Esophagus squamous epithelium (tissue), 4 donors: ENCODE results near the gene ATP5F1A.

Experiments used
- POLR2A ChIP-seq, 4 donors: fragments of 450-650 bp; IDR thresholded peaks; one replicate each; pipeline ENCODE4 v1.6.1; 2017; ENCODE audit warnings: antibody characterized with exemption in 4 of 4, mild to moderate bottlenecking in 4 of 4, moderate library complexity in 3 of 4
- TF ChIP-seq, protein P1 (sequence below), 6 experiments: fragments of 450-650 bp in 4 of 6; fragments of 200-600 bp in 2 of 6; sonication (generic) in 2 of 6; IDR thresholded peaks; one replicate each; pipeline ENCODE4 v1.5.1; 2016 to 2019; ENCODE audit warnings: antibody characterized with exemption in 6 of 6, mild to moderate bottlenecking in 4 of 6, moderate library complexity in 4 of 6

DNA sequence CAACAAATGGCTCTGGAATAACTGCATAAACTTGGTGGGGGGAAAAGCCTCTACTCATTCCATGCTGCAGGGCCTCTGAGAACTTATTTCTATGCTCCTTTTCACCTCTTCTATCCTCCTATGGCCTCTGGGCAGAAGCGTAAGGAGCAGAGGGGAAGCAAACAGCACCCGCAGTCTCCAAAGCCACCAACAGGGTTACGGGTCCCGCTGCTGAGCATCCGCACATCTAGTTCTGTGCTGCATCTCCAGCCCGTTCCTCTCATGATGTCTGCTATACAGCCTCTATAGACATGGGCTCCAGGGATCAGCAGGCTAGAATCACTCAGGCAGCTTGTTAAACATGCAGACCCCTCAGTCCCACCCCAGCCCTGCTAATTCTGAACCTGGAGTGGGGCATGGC lies 52.0 kb downstream of the ATP5F1A start:
- TF ChIP-seq, protein P1, sequence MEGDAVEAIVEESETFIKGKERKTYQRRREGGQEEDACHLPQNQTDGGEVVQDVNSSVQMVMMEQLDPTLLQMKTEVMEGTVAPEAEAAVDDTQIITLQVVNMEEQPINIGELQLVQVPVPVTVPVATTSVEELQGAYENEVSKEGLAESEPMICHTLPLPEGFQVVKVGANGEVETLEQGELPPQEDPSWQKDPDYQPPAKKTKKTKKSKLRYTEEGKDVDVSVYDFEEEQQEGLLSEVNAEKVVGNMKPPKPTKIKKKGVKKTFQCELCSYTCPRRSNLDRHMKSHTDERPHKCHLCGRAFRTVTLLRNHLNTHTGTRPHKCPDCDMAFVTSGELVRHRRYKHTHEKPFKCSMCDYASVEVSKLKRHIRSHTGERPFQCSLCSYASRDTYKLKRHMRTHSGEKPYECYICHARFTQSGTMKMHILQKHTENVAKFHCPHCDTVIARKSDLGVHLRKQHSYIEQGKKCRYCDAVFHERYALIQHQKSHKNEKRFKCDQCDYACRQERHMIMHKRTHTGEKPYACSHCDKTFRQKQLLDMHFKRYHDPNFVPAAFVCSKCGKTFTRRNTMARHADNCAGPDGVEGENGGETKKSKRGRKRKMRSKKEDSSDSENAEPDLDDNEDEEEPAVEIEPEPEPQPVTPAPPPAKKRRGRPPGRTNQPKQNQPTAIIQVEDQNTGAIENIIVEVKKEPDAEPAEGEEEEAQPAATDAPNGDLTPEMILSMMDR (IDR thresholded peaks at IDR 0.05), result no peak
- no peak for TF ChIP-seq POLR2A (IDR thresholded peaks at IDR 0.05)
